Measurements from ENCODE around the gene CMTR1.
A peak's percentile ranks its signal among the peaks of the same experiment; 100 is the strongest.
"Not testable (repeated sequence)": the region's sequence is repeated elsewhere in the genome, so short reads cannot be mapped to it uniquely, and the experiment has no call there.

The CMTR1 gene

GRCh38 chr6:37432916-37433656 is at the start of gene CMTR1:
Gene CMTR1, plus strand, starts transcription at chr6:37433221. Its CDS starts 2,409 bp downstream, at chr6:37435630.
- DNase-seq, result peak; percentile 68 to 80

- no peak for DNase-seq
Observed at GRCh38 chr6:37388578-37388977, 44.4 kb upstream of the CMTR1 start.

- DNase-seq, result no peak
Observed at GRCh38 chr6:37389857-37390256, 43.2 kb upstream of the CMTR1 start.

GRCh38 chr6:37391120-37391519 is 41.9 kb upstream of the CMTR1 start:
- DNase-seq, result no peak

GRCh38 chr6:37392821-37393220 is 40.2 kb upstream of the CMTR1 start:
- no peak for DNase-seq

- no peak for DNase-seq
Observed at GRCh38 chr6:37393381-37393929, 39.6 kb upstream of the CMTR1 start.

GRCh38 chr6:37396571-37397180 is 36.3 kb upstream of the CMTR1 start:
- DNase-seq, result no peak

- DNase-seq, result no peak
Observed at GRCh38 chr6:37399131-37399530, 33.9 kb upstream of the CMTR1 start.

- DNase-seq, result no peak
Observed at GRCh38 chr6:37399795-37400490, 33.1 kb upstream of the CMTR1 start.

GRCh38 chr6:37401658-37402057 is 31.4 kb upstream of the CMTR1 start:
- DNase-seq, result not testable (repeated sequence)

GRCh38 chr6:37406726-37407341 is 26.2 kb upstream of the CMTR1 start:
- no peak for DNase-seq

- DNase-seq, result no peak
Observed at GRCh38 chr6:37407948-37408347, 25.1 kb upstream of the CMTR1 start.

- no peak for DNase-seq
Observed at GRCh38 chr6:37409501-37409900, 23.5 kb upstream of the CMTR1 start.

GRCh38 chr6:37417393-37417792 is 15.6 kb upstream of the CMTR1 start:
- DNase-seq, result no peak

GRCh38 chr6:37418722-37419121 is 14.3 kb upstream of the CMTR1 start:
- no peak for DNase-seq

- DNase-seq, result no peak
Observed at GRCh38 chr6:37426058-37426944, 6.7 kb upstream of the CMTR1 start.

GRCh38 chr6:37426945-37427510 is 6.0 kb upstream of the CMTR1 start:
- no peak for DNase-seq

GRCh38 chr6:37429352-37429750 is 3.7 kb upstream of the CMTR1 start:
- no peak for DNase-seq

- DNase-seq, result no peak
Observed at GRCh38 chr6:37432590-37432915, 468 bp upstream of the CMTR1 start.

- no peak for DNase-seq
Observed at GRCh38 chr6:37433657-37434271, 743 bp downstream of the CMTR1 start.

GRCh38 chr6:37435373-37435772 is 2.4 kb downstream of the CMTR1 start:
- no peak for DNase-seq

GRCh38 chr6:37435816-37436215 is 2.8 kb downstream of the CMTR1 start:
- DNase-seq, result no peak
